Testis (tissue), 2 donors: ENCODE results near the gene B3GALT4.

Experiments
- POLR2A ChIP-seq: fragments of 450-650 bp; IDR thresholded peaks from one replicate; pipeline ENCODE4 v1.6.1; 2017; ENCODE audit warnings: antibody characterized with exemption, mild to moderate bottlenecking, moderate library complexity
- TF ChIP-seq, protein P1 (sequence below), 3 experiments: fragments of 450-650 bp in 2 of 3; fragments of 200-600 bp in 1 of 3; sonication (generic) in 1 of 3; IDR thresholded peaks; one replicate each; pipeline ENCODE4 v1.5.1; 2016 to 2019; ENCODE audit warnings: antibody characterized with exemption in 3 of 3, mild to moderate bottlenecking in 2 of 3, moderate library complexity in 1 of 3

DNA sequence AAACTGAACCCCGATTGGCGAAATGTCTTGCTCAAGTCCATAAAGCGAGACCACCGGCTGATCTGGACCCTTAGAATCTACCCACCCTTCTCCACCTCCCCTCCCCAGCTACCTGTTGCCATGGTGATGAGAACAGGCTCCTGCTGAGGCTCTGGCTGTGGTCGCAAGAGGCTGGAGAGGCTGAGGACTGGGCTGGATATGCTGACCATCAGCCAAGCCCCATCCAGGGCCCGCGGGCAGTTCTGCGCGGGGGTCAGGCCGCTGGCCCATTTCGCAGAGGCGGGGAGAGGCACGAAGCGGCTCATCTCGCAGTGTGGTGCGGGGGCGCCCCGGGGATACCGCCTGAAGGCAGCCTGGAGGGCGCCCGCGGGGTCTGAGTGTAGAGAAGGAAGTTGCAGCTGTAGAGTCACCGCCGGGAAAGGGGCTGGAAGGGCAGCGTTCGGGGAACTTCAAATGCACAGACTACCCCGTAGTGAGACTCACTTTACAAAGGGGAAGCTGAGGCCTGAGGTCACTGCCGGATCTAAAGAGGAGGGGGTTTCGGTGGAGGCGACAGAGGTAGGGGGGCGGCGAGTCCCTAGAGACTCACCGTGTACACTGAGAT is 36.3 kb downstream of the B3GALT4 start:
- TF ChIP-seq POLR2A: no peak
- TF ChIP-seq, protein P1, sequence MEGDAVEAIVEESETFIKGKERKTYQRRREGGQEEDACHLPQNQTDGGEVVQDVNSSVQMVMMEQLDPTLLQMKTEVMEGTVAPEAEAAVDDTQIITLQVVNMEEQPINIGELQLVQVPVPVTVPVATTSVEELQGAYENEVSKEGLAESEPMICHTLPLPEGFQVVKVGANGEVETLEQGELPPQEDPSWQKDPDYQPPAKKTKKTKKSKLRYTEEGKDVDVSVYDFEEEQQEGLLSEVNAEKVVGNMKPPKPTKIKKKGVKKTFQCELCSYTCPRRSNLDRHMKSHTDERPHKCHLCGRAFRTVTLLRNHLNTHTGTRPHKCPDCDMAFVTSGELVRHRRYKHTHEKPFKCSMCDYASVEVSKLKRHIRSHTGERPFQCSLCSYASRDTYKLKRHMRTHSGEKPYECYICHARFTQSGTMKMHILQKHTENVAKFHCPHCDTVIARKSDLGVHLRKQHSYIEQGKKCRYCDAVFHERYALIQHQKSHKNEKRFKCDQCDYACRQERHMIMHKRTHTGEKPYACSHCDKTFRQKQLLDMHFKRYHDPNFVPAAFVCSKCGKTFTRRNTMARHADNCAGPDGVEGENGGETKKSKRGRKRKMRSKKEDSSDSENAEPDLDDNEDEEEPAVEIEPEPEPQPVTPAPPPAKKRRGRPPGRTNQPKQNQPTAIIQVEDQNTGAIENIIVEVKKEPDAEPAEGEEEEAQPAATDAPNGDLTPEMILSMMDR (IDR thresholded peaks at IDR 0.05): no peak
